ENCODE data around the gene DMD.

Gene DMD

DNA sequence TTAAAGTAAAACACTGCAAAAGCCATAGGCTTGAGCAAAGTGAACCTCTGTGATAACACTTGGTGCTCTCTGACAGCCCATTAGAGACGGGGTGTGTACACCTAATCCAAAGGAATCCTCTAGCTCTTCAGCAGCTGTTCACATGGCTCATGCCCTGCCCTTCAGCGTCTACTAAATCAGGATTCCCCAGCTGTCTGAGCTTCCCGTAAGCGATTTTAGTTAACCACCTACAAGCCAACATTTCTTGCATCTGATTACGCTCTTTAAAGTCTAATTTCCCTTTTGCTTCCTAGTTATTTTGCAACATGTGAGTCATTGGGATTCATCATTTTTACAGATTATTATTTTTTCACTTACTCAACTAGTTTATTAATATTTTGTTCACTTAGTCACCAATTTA, 6.5 kb downstream of the DMD start:
- Histone ChIP-seq H3K9me3 (replicated peaks; ENCODE audit: insufficient read depth, low read length) (no peaks in the 10 kb centered on the region), H3K79me2 (ENCODE audit: low read length) (no peaks in the 10 kb centered on the region), H3K4me2 (ENCODE audit: low read depth, low read length) (no peak overlapping the region), H4K20me1 (ENCODE audit: insufficient read depth, low read length) (no peaks in the 10 kb centered on the region), H2AFZ (ENCODE audit: low read length) (no peak overlapping the region), H3K9me2 (replicated peaks; ENCODE audit: insufficient read depth, low read length) (no peaks in the 10 kb centered on the region), H3K27ac (ENCODE audit: low read length) (no peak overlapping the region), H3K4me1 (ENCODE audit: low read length) (no peaks in the 10 kb centered on the region), H3K36me3 (replicated peaks; ENCODE audit: insufficient read depth, low read length) (no peaks in the 10 kb centered on the region), H3F3A (ENCODE audit: insufficient read depth, low read length) (no peaks in the 10 kb centered on the region), H3K9ac (ENCODE audit: low read length) (no peak overlapping the region), H3K27me3 (replicated peaks; ENCODE audit: insufficient read depth, low read length) (no peaks in the 10 kb centered on the region), H3K4me3 (ENCODE audit: low read length) (no peak overlapping the region)
- no peak for DNase-seq
- TF ChIP-seq, protein P1, sequence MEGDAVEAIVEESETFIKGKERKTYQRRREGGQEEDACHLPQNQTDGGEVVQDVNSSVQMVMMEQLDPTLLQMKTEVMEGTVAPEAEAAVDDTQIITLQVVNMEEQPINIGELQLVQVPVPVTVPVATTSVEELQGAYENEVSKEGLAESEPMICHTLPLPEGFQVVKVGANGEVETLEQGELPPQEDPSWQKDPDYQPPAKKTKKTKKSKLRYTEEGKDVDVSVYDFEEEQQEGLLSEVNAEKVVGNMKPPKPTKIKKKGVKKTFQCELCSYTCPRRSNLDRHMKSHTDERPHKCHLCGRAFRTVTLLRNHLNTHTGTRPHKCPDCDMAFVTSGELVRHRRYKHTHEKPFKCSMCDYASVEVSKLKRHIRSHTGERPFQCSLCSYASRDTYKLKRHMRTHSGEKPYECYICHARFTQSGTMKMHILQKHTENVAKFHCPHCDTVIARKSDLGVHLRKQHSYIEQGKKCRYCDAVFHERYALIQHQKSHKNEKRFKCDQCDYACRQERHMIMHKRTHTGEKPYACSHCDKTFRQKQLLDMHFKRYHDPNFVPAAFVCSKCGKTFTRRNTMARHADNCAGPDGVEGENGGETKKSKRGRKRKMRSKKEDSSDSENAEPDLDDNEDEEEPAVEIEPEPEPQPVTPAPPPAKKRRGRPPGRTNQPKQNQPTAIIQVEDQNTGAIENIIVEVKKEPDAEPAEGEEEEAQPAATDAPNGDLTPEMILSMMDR (IDR thresholded peaks at IDR 0.05; ENCODE audit: low read length) = no peak
- TF ChIP-seq EZH2phosphoT487 (IDR thresholded peaks at IDR 0.05; ENCODE audit: low read length) (no peak), EZH2 (optimal IDR thresholded peaks at IDR 0.05; ENCODE audit: low read depth, low read length) (no peak)

DNA sequence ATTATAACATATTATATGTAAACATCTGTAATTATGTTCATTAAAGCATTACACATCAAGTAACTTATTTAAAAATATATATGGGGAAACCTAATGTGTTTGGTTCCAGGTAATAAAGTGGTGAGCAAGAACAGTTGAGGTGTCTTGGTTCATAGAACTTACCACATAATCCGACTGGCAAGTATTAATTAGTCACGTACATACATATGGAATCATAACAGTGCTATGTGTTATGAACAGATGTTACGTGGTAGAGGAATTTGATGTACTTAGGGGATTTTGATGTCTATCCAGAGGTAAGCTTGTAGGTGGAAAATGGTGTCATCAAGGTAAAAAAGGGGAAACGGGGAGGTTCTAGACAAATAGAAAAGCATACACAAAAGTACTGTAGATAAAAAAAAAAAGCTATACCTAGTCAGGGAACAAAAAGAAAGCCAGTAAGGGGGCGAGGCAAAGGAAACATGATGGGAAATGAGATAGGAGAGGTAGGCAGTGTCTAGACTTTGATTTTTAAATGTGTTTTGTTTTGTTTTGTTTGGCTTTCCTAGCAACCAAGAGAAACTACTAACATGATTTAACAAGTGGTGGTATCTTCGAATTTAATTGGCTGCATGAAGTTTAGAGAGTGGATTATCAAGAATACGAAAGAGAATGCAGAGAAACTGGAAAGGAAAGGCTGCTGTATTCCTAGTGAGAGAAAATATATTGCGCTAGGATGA, 12.6 kb downstream of the DMD start:
- TF ChIP-seq EZH2phosphoT487 (IDR thresholded peaks at IDR 0.05; ENCODE audit: low read length) (no peak), EZH2 (optimal IDR thresholded peaks at IDR 0.05; ENCODE audit: low read depth, low read length) (no peak)
- TF ChIP-seq, protein P1 (IDR thresholded peaks at IDR 0.05; ENCODE audit: low read length) = no peak
- no peaks in the 10 kb centered on the region for H4K20me1 ChIP-seq (ENCODE audit: insufficient read depth, low read length)
- no peaks in the 10 kb centered on the region for H3K9me3 ChIP-seq (replicated peaks; ENCODE audit: insufficient read depth, low read length)
- H3K79me2 ChIP-seq (ENCODE audit: low read length) = no peaks in the 10 kb centered on the region
- H3K9me2 ChIP-seq (replicated peaks; ENCODE audit: insufficient read depth, low read length) = no peaks in the 10 kb centered on the region
- no peaks in the 10 kb centered on the region for H3K36me3 ChIP-seq (replicated peaks; ENCODE audit: insufficient read depth, low read length)
- no peak for DNase-seq
- H3K4me2 ChIP-seq (ENCODE audit: low read depth, low read length) = no peak overlapping the region
- no peak overlapping the region for H3K27ac ChIP-seq (ENCODE audit: low read length)
- no peak overlapping the region for H3K4me3 ChIP-seq (ENCODE audit: low read length)
- no peak overlapping the region for H3K9ac ChIP-seq (ENCODE audit: low read length)
- no peak overlapping the region for H2AFZ ChIP-seq (ENCODE audit: low read length)
- H3F3A ChIP-seq (ENCODE audit: insufficient read depth, low read length) = no peaks in the 10 kb centered on the region
- H3K27me3 ChIP-seq (replicated peaks; ENCODE audit: insufficient read depth, low read length) = no peaks in the 10 kb centered on the region
- no peaks in the 10 kb centered on the region for H3K4me1 ChIP-seq (ENCODE audit: low read length)

DNA sequence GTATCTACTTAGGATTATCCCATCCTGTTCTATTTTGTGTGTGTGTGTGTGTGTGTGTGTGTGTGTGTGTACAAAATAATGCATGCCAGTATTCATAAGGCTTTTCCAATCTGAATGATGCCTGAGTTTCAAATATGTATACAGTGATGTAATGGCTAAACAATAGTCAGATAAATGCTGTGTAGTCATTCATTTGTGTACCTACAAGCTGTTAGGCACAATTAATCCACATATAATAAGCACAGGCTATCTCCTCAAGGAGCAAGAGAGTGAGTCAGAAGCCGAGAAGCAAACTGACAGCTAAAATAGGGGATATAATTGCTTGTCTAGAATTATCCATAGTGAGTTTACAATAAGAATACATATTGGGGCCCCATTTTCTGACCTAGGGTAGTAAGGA, 15.7 kb downstream of the DMD start:
- no peak overlapping the region for H3K4me2 ChIP-seq (ENCODE audit: low read depth, low read length)
- no peaks in the 10 kb centered on the region for H3K79me2 ChIP-seq (ENCODE audit: low read length)
- H3K9me3 ChIP-seq (replicated peaks; ENCODE audit: insufficient read depth, low read length) = no peaks in the 10 kb centered on the region
- H3K27ac ChIP-seq (ENCODE audit: low read length) = no peak overlapping the region
- no peak overlapping the region for H2AFZ ChIP-seq (ENCODE audit: low read length)
- H3K9me2 ChIP-seq (replicated peaks; ENCODE audit: insufficient read depth, low read length) = no peaks in the 10 kb centered on the region
- TF ChIP-seq EZH2phosphoT487 (IDR thresholded peaks at IDR 0.05; ENCODE audit: low read length) (no peak), EZH2 (optimal IDR thresholded peaks at IDR 0.05; ENCODE audit: low read depth, low read length) (no peak)
- TF ChIP-seq, protein P1 (IDR thresholded peaks at IDR 0.05; ENCODE audit: low read length) = no peak
- H3K4me3 ChIP-seq (ENCODE audit: low read length) = no peak overlapping the region
- H3K36me3 ChIP-seq (replicated peaks; ENCODE audit: insufficient read depth, low read length) = no peaks in the 10 kb centered on the region
- no peak overlapping the region for H3K9ac ChIP-seq (ENCODE audit: low read length)
- DNase-seq = no peak
- no peaks in the 10 kb centered on the region for H3F3A ChIP-seq (ENCODE audit: insufficient read depth, low read length)
- no peaks in the 10 kb centered on the region for H4K20me1 ChIP-seq (ENCODE audit: insufficient read depth, low read length)
- H3K4me1 ChIP-seq (ENCODE audit: low read length) = no peaks in the 10 kb centered on the region
- no peaks in the 10 kb centered on the region for H3K27me3 ChIP-seq (replicated peaks; ENCODE audit: insufficient read depth, low read length)

Measured in MM.1S (cell line).